ENCODE data around the gene FLT3LG. TPM values are rescaled to one million over a fixed set of nuclear protein-coding genes. Genes with fewer than 3 reads are reported as not detected.

The FLT3LG gene
- total RNA-seq: 5.9 TPM
- long read RNA-seq, partial matches to known transcripts: 4 of 4 reads
- long read RNA-seq, other reads (novel, unspliced or antisense): 0 of 4 reads

GRCh38 chr19:49473868-49474541 lies at the start of gene FLT3LG:
TSS of gene FLT3LG (plus strand) at chr19:49474215. CDS start at chr19:49474640, 425 bp downstream.
- DNase-seq (peak; percentile 88), ATAC-seq (peak; percentile 75)
- intact Hi-C loops (cut with micrococcal nuclease): no loop called here

DNA sequence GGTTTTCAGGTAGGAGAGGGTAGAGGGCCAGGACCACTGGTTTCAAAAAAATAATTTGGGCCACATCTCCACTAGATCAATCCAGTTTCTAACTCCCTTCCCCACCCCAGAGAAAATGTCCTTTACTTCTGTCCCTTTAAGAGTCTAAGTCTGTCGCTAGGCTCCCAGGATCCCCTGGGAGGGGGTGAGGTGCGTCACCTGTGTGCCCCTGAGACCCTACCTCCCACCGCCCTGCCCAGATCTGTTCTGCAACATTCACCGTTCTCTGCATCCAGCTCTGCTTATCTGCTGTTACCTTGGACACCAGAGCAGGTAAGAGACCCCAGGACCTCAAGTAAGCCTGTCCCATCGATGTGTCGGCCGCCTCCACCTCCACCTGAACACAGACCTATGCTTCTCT lies 48.8 kb upstream of the FLT3LG start, which contains the start of gene GFY:
Gene GFY, plus strand, starts transcription at position 211 of the 400 bp plus-strand sequence. CDS start 1,043 bp downstream, outside the sequence.
- ATAC-seq: no peak
- DNase-seq: no peak
- intact Hi-C loops (cut with micrococcal nuclease): no loop called here

- intact Hi-C loops (cut with micrococcal nuclease): no loop called here
- ATAC-seq (no peak), DNase-seq (no peak)
These were observed 48.0 kb upstream of the FLT3LG start for GRCh38 chr19:49425922-49426592.

DNA sequence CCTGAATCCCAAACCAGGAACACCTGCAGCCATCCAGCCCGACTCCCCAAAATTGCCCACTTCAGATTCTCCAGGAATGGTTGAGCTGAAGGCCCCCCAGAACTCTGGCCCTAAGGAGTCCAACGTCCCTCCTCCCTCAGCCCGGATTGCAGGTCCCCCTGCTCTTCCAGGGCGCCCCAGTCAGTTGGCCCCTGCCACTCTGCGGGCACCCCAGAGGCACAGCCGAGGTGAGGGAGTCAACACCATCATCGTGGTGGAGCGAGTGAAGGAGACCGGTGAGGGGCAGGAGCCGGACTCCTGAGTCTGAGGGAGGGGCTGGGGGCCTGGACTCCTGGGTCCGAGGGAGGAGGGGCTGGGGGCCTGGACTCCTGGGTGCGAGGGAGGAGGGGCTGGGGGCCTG lies 46.7 kb upstream of the FLT3LG start:
- ATAC-seq: no peak
- intact Hi-C loops (cut with micrococcal nuclease): no loop called here
- peak; percentile 4 for DNase-seq

- DNase-seq (peak; percentile 32), ATAC-seq (peak; percentile 17)
- intact Hi-C loops (cut with micrococcal nuclease): no loop called here
These were observed 46.0 kb upstream of the FLT3LG start for GRCh38 chr19:49427855-49428546.

GRCh38 chr19:49428547-49429451 lies 45.2 kb upstream of the FLT3LG start:
- no peak for ATAC-seq
- DNase-seq: peak; percentile 13
- intact Hi-C loops (cut with micrococcal nuclease): no loop called here

GRCh38 chr19:49430172-49430677 lies 43.8 kb upstream of the FLT3LG start:
- ATAC-seq (no peak), DNase-seq (peak; percentile 7)
- intact Hi-C loops (cut with micrococcal nuclease): no loop called here

DNA sequence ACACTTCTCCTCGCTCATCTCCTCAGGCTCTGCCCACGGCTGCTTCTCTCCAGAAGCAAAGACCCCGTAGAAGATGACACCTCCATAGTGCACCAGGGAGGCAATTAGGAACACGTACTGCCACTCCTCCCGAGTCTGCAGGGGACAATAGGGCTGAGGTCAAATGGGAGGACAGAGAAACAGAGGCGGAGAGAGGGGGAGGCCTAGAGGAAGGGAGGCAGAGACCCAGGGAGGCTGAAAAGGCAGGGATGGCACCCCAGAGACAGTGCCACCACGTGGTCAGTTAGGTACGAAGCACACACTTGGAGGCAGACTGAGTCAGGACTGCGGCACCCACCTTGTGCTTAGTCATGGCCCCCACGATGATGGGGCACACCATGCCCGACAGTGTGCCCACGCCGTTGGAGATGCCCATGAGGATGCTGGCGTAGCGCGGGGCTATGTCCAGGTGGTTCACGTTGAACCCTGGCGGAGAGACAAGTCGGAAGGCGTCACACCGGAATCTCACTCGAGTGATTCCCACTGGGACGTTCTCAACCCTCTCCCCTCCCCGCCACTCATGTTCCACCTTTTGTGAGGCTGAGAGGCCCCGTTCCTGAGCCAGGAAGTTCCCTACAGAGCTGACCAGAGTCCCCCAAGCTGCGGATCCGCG lies 43.2 kb upstream of the FLT3LG start:
- DNase-seq: no peak
- ATAC-seq: no peak
- intact Hi-C loops (cut with micrococcal nuclease): no loop called here

- intact Hi-C loops (cut with micrococcal nuclease): no loop called here
- no peak for ATAC-seq
- DNase-seq: no peak
These were observed 42.7 kb upstream of the FLT3LG start for GRCh38 chr19:49431330-49431749.

DNA sequence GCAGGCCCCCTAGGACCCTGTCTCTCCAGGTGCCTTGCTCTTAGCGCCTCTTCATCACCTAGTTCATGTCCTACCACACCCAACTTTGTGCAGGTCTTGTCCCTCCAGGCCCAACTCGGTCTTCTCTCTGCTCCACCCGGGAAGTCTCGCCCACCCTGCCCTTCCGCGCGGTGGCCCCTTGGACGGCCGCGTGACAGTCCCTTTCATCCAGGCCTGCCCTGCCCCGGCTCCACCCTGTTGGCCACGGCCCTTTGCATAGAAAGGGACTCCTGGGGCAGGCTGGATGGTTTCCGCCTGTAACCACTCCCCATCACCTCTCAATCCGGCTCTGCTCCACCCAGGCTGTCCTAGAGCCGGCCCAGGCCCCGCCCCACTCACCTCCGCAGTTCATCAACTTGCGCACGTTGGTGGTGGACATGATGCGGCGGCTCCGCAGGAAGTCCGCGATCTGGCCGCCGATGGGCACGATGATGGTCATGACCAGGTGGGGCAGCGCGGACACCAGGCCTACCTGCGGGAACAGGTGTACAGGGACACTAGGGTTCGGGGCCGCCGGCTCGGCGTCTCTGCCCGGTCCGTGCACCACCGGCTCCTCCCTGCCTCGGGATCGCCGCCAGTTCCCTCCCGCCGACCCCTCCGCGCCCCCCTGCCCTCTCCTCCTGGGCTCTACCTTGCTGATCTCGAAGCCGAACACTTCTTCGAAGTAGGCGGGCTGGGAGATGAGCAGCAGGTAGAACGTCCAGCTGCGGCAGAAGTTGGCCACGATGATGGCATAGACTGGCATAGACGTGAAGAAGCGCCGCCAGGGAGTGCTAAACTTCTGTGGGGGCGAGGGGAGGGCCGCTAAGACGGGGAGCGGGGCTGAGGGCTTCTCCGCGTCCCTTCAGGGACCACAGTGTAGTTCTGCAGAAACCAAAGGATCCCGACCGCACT lies 41.6 kb upstream of the FLT3LG start:
- intact Hi-C loops (cut with micrococcal nuclease): no loop called here
- no peak for DNase-seq
- ATAC-seq: no peak

GRCh38 chr19:49433240-49433901 lies 40.6 kb upstream of the FLT3LG start:
- ATAC-seq: no peak
- no peak for DNase-seq
- intact Hi-C loops (cut with micrococcal nuclease): no loop called here

- intact Hi-C loops (cut with micrococcal nuclease): no loop called here
- ATAC-seq (no peak), DNase-seq (no peak)
These were observed 39.0 kb upstream of the FLT3LG start for GRCh38 chr19:49434907-49435583.

GRCh38 chr19:49435670-49436069 lies 38.3 kb upstream of the FLT3LG start:
- no peak for DNase-seq
- ATAC-seq: no peak
- intact Hi-C loops (cut with micrococcal nuclease): no loop called here

GRCh38 chr19:49436381-49437017 lies 37.5 kb upstream of the FLT3LG start:
- ATAC-seq (no peak), DNase-seq (peak; percentile 43)
- intact Hi-C loops (cut with micrococcal nuclease): no loop called here

DNA sequence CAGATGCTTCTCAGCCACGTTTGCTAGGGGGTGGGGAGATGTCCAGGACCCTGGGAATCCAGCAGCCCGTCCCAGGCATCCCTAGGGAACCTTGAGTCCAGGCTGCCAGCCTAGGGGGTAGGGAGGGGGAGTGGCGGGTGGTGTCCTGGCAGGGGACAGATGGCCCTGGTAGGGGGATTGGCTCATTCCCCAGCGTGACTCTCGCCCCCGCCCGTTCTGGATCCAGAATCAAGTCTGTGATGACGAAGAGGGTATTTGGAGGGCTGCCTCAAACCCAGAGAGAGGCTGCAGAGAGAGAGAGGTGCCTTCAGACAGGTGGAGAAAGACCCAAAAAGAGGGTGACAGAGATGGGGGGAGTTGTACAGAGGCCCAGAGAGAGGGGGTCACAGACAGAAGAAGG lies 36.8 kb upstream of the FLT3LG start:
- DNase-seq: no peak
- intact Hi-C loops (cut with micrococcal nuclease): no loop called here

GRCh38 chr19:49438261-49438660 lies 35.8 kb upstream of the FLT3LG start:
- no peak for DNase-seq
- intact Hi-C loops (cut with micrococcal nuclease): no loop called here
- no peak for ATAC-seq

More for the DNA sequence above, 36.8 kb upstream of the FLT3LG start:
- ATAC-seq: no peak

Data from left ventricle myocardium superior (tissue), 1 donor.